OCI-LY1 (cell line): ENCODE data around the gene ARHGEF10L.
"Not testable (repeated sequence)": the region's sequence is repeated elsewhere in the genome, so short reads cannot be mapped to it uniquely, and the experiment has no call there.

Experiments used
- H2AFZ ChIP-seq: fragments of 200-600 bp; sonication (generic), shearing (Covaris generic); 2 replicates; pipeline ENCODE4 v1.6.0; 2014; ENCODE audit warnings: antibody characterized with exemption, mild to moderate bottlenecking, low read length
- H3F3A ChIP-seq: fragments of 200-600 bp; sonication (generic), shearing (Covaris generic); 2 replicates; pipeline ENCODE4 v1.6.0; 2014; ENCODE audit warnings: mild to moderate bottlenecking, antibody characterized with exemption, low read length, moderate library complexity; ENCODE audit not compliant: insufficient read depth
- H3K27ac ChIP-seq: fragments of 200-600 bp; sonication (generic); 2 replicates; pipeline ENCODE4 v1.5.1; 2014; ENCODE audit warnings: low read length, mixed run types, mild to moderate bottlenecking, low read depth; ENCODE audit not compliant: poor library complexity, severe bottlenecking
- H3K27me3 ChIP-seq: fragments of 200-600 bp; sonication (generic); 2 replicates; pipeline ENCODE4 v1.6.0; 2014; ENCODE audit warnings: antibody characterized with exemption, mild to moderate bottlenecking, low read length, moderate library complexity; ENCODE audit not compliant: insufficient read depth
- H3K36me3 ChIP-seq: fragments of 200-600 bp; sonication (generic); 2 replicates; pipeline ENCODE4 v1.6.1; 2014; ENCODE audit warnings: mild to moderate bottlenecking, antibody characterized with exemption, low read length, moderate library complexity, mixed read lengths; ENCODE audit not compliant: insufficient read depth
- H3K4me1 ChIP-seq: fragments of 200-600 bp; sonication (generic); 2 replicates; pipeline ENCODE4 v1.5.1; 2014; ENCODE audit warnings: mild to moderate bottlenecking, low read length, moderate library complexity; ENCODE audit not compliant: insufficient read depth, severe bottlenecking
- H3K4me2 ChIP-seq: fragments of 200-600 bp; sonication (generic), shearing (Covaris generic); 2 replicates; pipeline ENCODE4 v1.6.1; 2014; ENCODE audit warnings: low read length
- H3K4me3 ChIP-seq: fragments of 200-600 bp; sonication (generic); 2 replicates; pipeline ENCODE4 v1.5.1; 2014; ENCODE audit warnings: low read length, low read depth, mild to moderate bottlenecking, mixed read lengths; ENCODE audit not compliant: poor library complexity, severe bottlenecking
- H3K79me2 ChIP-seq: fragments of 200-600 bp; shearing (Covaris generic); 2 replicates; pipeline ENCODE4 v1.6.1; 2016; ENCODE audit warnings: mixed run types, low read length, mixed read lengths; ENCODE audit not compliant: insufficient read depth
- H3K9ac ChIP-seq: fragments of 200-600 bp; sonication (generic), shearing (Covaris generic); 2 replicates; pipeline ENCODE4 v1.6.1; 2014; ENCODE audit warnings: mild to moderate bottlenecking, low read length, mixed read lengths
- H3K9me2 ChIP-seq: fragments of 200-600 bp; sonication (generic), shearing (Covaris generic); 2 replicates; pipeline ENCODE4 v1.6.1; 2014; ENCODE audit warnings: low read depth, mild to moderate bottlenecking, low read length, mixed read lengths
- H3K9me3 ChIP-seq: fragments of 200-600 bp; shearing (Covaris generic); 2 replicates; pipeline ENCODE4 v1.6.1; 2014; ENCODE audit warnings: low read length, mixed read lengths
- H4K20me1 ChIP-seq: fragments of 200-600 bp; sonication (generic), shearing (Covaris generic); 2 replicates; pipeline ENCODE4 v1.6.0; 2016; ENCODE audit warnings: mild to moderate bottlenecking, low read length; ENCODE audit not compliant: insufficient read depth
- CTCF ChIP-seq: fragments of 200-600 bp; sonication (generic), shearing (Covaris generic); IDR thresholded peaks from 2 replicates; pipeline ENCODE4 v1.5.1; 2017; ENCODE audit warnings: mild to moderate bottlenecking, antibody characterized with exemption, low read length, moderate library complexity, mixed read lengths
- EZH2 ChIP-seq: fragments of 200-600 bp; sonication (generic), shearing (Covaris generic); IDR thresholded peaks from 2 replicates; pipeline ENCODE4 v1.8.0; 2017; ENCODE audit warnings: borderline replicate concordance, mixed run types, mild to moderate bottlenecking, antibody characterized with exemption, low read length, moderate library complexity, mixed read lengths

Gene ARHGEF10L

GRCh38 chr1:17744666-17745478 is 205.4 kb downstream of the ARHGEF10L start:
- Histone ChIP-seq H3K4me3 (no peak overlapping the region), H3K36me3 (no peaks in the 10 kb centered on the region), H3K79me2 (no peaks in the 10 kb centered on the region), H4K20me1 (no peaks in the 10 kb centered on the region), H3K27me3 (no peaks in the 10 kb centered on the region), H3K4me1 (no peaks in the 10 kb centered on the region), H3F3A (no peaks in the 10 kb centered on the region), H3K9ac (no peak overlapping the region), H2AFZ (no peak overlapping the region), H3K4me2 (no peak overlapping the region), H3K9me3 (no peaks in the 10 kb centered on the region), H3K9me2 (no peaks in the 10 kb centered on the region), H3K27ac (no peak overlapping the region)
- TF ChIP-seq CTCF (peak; percentile 37; the same call in 1 of the 2 replicates), EZH2 (no peak)

GRCh38 chr1:17745479-17745955 is 206.0 kb downstream of the ARHGEF10L start:
- TF ChIP-seq EZH2 (no peak), CTCF (no peak)
- Histone ChIP-seq H3K9me3 (no peaks in the 10 kb centered on the region), H3K36me3 (no peaks in the 10 kb centered on the region), H3K79me2 (no peaks in the 10 kb centered on the region), H3K9me2 (no peaks in the 10 kb centered on the region), H4K20me1 (no peaks in the 10 kb centered on the region), H3K4me1 (no peaks in the 10 kb centered on the region), H3K27ac (no peak overlapping the region), H3F3A (no peaks in the 10 kb centered on the region), H3K27me3 (no peaks in the 10 kb centered on the region), H3K9ac (no peak overlapping the region), H3K4me2 (no peak overlapping the region), H3K4me3 (no peak overlapping the region), H2AFZ (no peak overlapping the region)

GRCh38 chr1:17746281-17746680 is 206.8 kb downstream of the ARHGEF10L start:
- not testable (repeated sequence) for H4K20me1 ChIP-seq, H3K27ac ChIP-seq, H3K9ac ChIP-seq, H3K4me3 ChIP-seq, H3K36me3 ChIP-seq, H3K27me3 ChIP-seq, H3K79me2 ChIP-seq, H3F3A ChIP-seq, H2AFZ ChIP-seq, H3K9me2 ChIP-seq, H3K9me3 ChIP-seq, H3K4me2 ChIP-seq, H3K4me1 ChIP-seq

GRCh38 chr1:17746920-17747319 is 207.4 kb downstream of the ARHGEF10L start:
- Histone ChIP-seq H3K4me3 (no peak overlapping the region), H3K27ac (no peak overlapping the region), H3K4me2 (no peak overlapping the region), H3K9me2 (no peaks in the 10 kb centered on the region), H2AFZ (no peak overlapping the region), H4K20me1 (no peaks in the 10 kb centered on the region), H3K79me2 (no peaks in the 10 kb centered on the region), H3K9ac (no peak overlapping the region), H3K36me3 (no peaks in the 10 kb centered on the region), H3K9me3 (no peaks in the 10 kb centered on the region), H3F3A (no peaks in the 10 kb centered on the region), H3K27me3 (no peaks in the 10 kb centered on the region), H3K4me1 (no peaks in the 10 kb centered on the region)
- TF ChIP-seq CTCF (no peak), EZH2 (no peak)
